Endothelial cell of umbilical vein (primary cell): ENCODE results near the gene SLC12A8. TPM values are rescaled to one million over a fixed set of nuclear protein-coding genes. Genes with fewer than 3 reads are reported as not detected.

ENCODE experiments used
- BruUV-seq: library from RNA; stranded (reverse); fragments of 400-500 nt; replicated peaks from 2 replicates; lab custom pipeline; 2021; lab: Mats Ljungman, UMichigan
- CTCF ChIA-PET: fragments of 300-600, 350-600 bp; sonication (Branson Sonifier 250); formaldehyde crosslinking; loops from one replicate; lab custom pipeline; 2021; ENCODE audit warnings: antibody characterized with exemption, inconsistent platforms; lab: Charles Lee
- POLR2A ChIA-PET: fragments of 300-600, 350-600 bp; sonication (Branson Sonifier 250); formaldehyde crosslinking; loops from one replicate; lab custom pipeline; 2021; ENCODE audit warnings: antibody characterized with exemption, inconsistent platforms; lab: Charles Lee
- DNase-seq: peaks from one replicate; pipeline ENCODE4 v3.0.0-alpha.2; 2011; ENCODE audit warnings: low read depth, low spot score
- FAIRE-seq: peaks from 2 replicates; lab custom pipeline; 2011; peaks lifted over from hg19 to GRCh38; lab: Jason Lieb, UNC
- H2AFZ ChIP-seq: 2 replicates; pipeline ENCODE4 v1.6.0; 2012; ENCODE audit warnings: low read depth, low read length, control low read depth, inconsistent platforms
- H3K27ac ChIP-seq: 2 replicates; pipeline ENCODE4 v1.5.1; 2011; ENCODE audit warnings: low read depth, mild to moderate bottlenecking, control low read depth, low read length, moderate library complexity; ENCODE audit not compliant: insufficient read depth
- H3K27me3 ChIP-seq, 2 experiments: 2 replicates each; pipeline versions ENCODE4 v1.6.0 to v1.6.1; 2011; ENCODE audit warnings: low read length in 2 of 2, mixed read lengths in 1 of 2; ENCODE audit not compliant: control insufficient read depth in 2 of 2, insufficient read depth in 2 of 2
- H3K36me3 ChIP-seq, 2 experiments: 2 replicates in 1 of 2; 3 replicates in 1 of 2; pipeline ENCODE4 v1.5.1; 2011; ENCODE audit warnings: low read length in 2 of 2, mild to moderate bottlenecking in 1 of 2, moderate library complexity in 1 of 2; ENCODE audit not compliant: control insufficient read depth in 2 of 2, insufficient read depth in 2 of 2; ENCODE audit errors: extremely low read depth in 1 of 2
- H3K4me1 ChIP-seq: 3 replicates; pipeline ENCODE4 v1.5.1; 2011; ENCODE audit warnings: mild to moderate bottlenecking, low read length; ENCODE audit not compliant: control insufficient read depth, insufficient read depth; ENCODE audit errors: extremely low read depth
- H3K4me2 ChIP-seq: 2 replicates; pipeline ENCODE4 v1.6.1; 2011; ENCODE audit warnings: low read length, control low read depth, mixed read lengths; ENCODE audit not compliant: insufficient read depth
- H3K4me3 ChIP-seq, 3 experiments: fragments of 200-600 bp in 1 of 3; sonication (generic), shearing (Covaris generic) in 1 of 3; replicated peaks in 1 of 3; 2 replicates each; pipeline ENCODE4 v1.5.1; 2011 to 2016; ENCODE audit warnings: control low read depth in 3 of 3, low read length in 3 of 3, mild to moderate bottlenecking in 2 of 3, inconsistent platforms in 1 of 3, low read depth in 1 of 3, moderate library complexity in 1 of 3; ENCODE audit not compliant: insufficient read depth in 1 of 3
- H3K79me2 ChIP-seq: 2 replicates; pipeline ENCODE4 v1.6.0; 2012; ENCODE audit warnings: low read length, inconsistent platforms; ENCODE audit not compliant: control insufficient read depth, insufficient read depth
- H3K9ac ChIP-seq: replicated peaks from 2 replicates; pipeline ENCODE3; 2011; ENCODE audit warnings: low read length, control low read depth; ENCODE audit not compliant: insufficient read depth; ENCODE audit errors: extremely low read depth
- H3K9me1 ChIP-seq: replicated peaks from 3 replicates; pipeline ENCODE4 v1.6.0; 2011; ENCODE audit warnings: mild to moderate bottlenecking, low read length; ENCODE audit not compliant: control insufficient read depth, insufficient read depth; ENCODE audit errors: extremely low read depth
- H3K9me3 ChIP-seq: replicated peaks from 2 replicates; pipeline ENCODE4 v1.5.1; 2012; ENCODE audit warnings: low read length, inconsistent platforms; ENCODE audit not compliant: control insufficient read depth, insufficient read depth
- H4K20me1 ChIP-seq: replicated peaks from 2 replicates; pipeline ENCODE3; 2011; ENCODE audit warnings: mild to moderate bottlenecking, low read length; ENCODE audit not compliant: control insufficient read depth, insufficient read depth; ENCODE audit errors: extremely low read depth
- EZH2 ChIP-seq: IDR thresholded peaks from 2 replicates; pipeline ENCODE4 v1.6.1; 2012; ENCODE audit warnings: borderline replicate concordance, low read depth, mild to moderate bottlenecking, moderate library complexity, low read length, inconsistent platforms; ENCODE audit not compliant: severe bottlenecking
- FOS ChIP-seq: IDR thresholded peaks from 2 replicates; pipeline ENCODE4 v1.6.1; 2011; ENCODE audit warnings: mild to moderate bottlenecking, low read length, moderate library complexity, borderline replicate concordance; ENCODE audit not compliant: insufficient read depth
- GATA2 ChIP-seq: IDR thresholded peaks from 2 replicates; pipeline ENCODE4 v1.7.0; 2011; ENCODE audit warnings: low read depth, mild to moderate bottlenecking, moderate library complexity, mixed read lengths, low read length; ENCODE audit not compliant: insufficient read length, insufficient read depth
- JUN ChIP-seq: IDR thresholded peaks from 2 replicates; pipeline ENCODE4 v1.6.1; 2011; ENCODE audit warnings: borderline replicate concordance, low read depth; ENCODE audit not compliant: insufficient read length, insufficient read depth
- MAX ChIP-seq: IDR thresholded peaks from 2 replicates; pipeline ENCODE4 v1.6.1; 2011; ENCODE audit not compliant: insufficient read depth, insufficient read length
- MYC ChIP-seq: IDR thresholded peaks from one replicate; pipeline ENCODE4 v1.6.1; 2011; ENCODE audit warnings: mild to moderate bottlenecking, low read depth, low read length
- POLR2A ChIP-seq: IDR thresholded peaks from 2 replicates; pipeline ENCODE4 v1.6.1; 2012; ENCODE audit warnings: low read depth, mild to moderate bottlenecking, control low read depth, low read length
- POLR2AphosphoS5 ChIP-seq: IDR thresholded peaks from 2 replicates; pipeline ENCODE4 v1.6.1; 2012; ENCODE audit warnings: low read depth, mild to moderate bottlenecking, control low read depth, low read length, moderate library complexity; ENCODE audit not compliant: insufficient read depth
- dilution Hi-C: fragments of 300-500 bp; cut with MboI; formaldehyde crosslinking; loops from one replicate; pipeline ENCODE4 v1.15.0; 2019; ENCODE audit warnings: low sequenced_read_pairs; ENCODE audit not compliant: extremely low pct_ligation_motif_present
- intact Hi-C: fragments of 100-400 bp; cut with micrococcal nuclease; formaldehyde crosslinking; loops from one replicate; pipeline ENCODE4 v1.10.0; 2022
- polyA plus RNA-seq, 4 experiments: library from polyadenylated mRNA; depleted of rRNA in 3 of 4; stranded (reverse) in 3 of 4; unstranded in 1 of 4; fragments of >200 nt; gene quantifications; 2 replicates each; pipeline versions ENCODE4 v1.2.1 to v1.2.3, GENCODE V29; 2011 to 2012; ENCODE audit warnings: missing spikeins in 1 of 4
- total RNA-seq: library from RNA; stranded (reverse); gene quantifications from 2 replicates; pipeline ENCODE4 v1.2.3, GENCODE V29; 2021
- TF ChIP-seq, protein P1 (sequence below), 2 donors: IDR thresholded peaks; 1 replicate in 1 of 2; 2 replicates in 1 of 2; pipeline ENCODE4 v1.5.1; 2011; ENCODE audit warnings: low read length in 2 of 2, mild to moderate bottlenecking in 2 of 2, moderate library complexity in 2 of 2, control low read depth in 1 of 2, inconsistent platforms in 1 of 2, low read depth in 1 of 2; ENCODE audit not compliant: insufficient read depth in 1 of 2; ENCODE audit errors: extremely low read depth in 1 of 2

Gene SLC12A8
- total and polyA plus RNA-seq, 2 donors (not counting 3 experiments of a cell fraction or from before 2014, with no cell fraction given): 0.86 to 0.90 TPM

DNA sequence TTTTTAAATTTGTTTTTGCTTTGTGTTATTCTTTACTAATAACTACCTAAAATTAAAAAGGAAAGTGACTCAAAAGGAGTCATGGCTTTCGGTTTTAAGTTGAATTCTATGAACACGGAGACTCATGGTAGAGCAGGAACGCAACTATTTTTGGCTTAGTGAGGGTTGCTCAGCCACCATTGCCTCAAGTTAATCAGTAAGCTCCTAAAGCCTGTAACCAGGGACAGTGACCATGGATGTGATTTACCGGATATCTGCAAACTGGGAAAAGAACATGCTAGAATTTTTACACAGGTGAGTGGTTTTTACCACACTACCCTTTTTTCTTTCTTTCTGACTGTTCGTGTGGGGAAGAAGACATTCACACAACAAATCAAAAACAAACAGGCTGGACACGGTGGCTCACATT is 11.8 kb downstream of the SLC12A8 start:
- ChIA-PET CTCF (no interaction called here), POLR2A (no interaction called here)
- H3K9me3 ChIP-seq: no peaks in the 10 kb centered on the region
- H3K27me3 ChIP-seq: no peaks in the 10 kb centered on the region
- H3K36me3 ChIP-seq: no peaks in the 10 kb centered on the region
- FAIRE-seq: no peak
- dilution Hi-C loops: no loop called here
- H2AFZ ChIP-seq: no peak overlapping the region
- no peaks in the 10 kb centered on the region for H3K4me1 ChIP-seq
- H3K9ac ChIP-seq: no peak overlapping the region
- H3K79me2 ChIP-seq: no peaks in the 10 kb centered on the region
- H3K9me1 ChIP-seq: no peaks in the 10 kb centered on the region
- H3K27ac ChIP-seq: no peak overlapping the region
- no peak overlapping the region for H3K4me2 ChIP-seq
- H4K20me1 ChIP-seq: no peaks in the 10 kb centered on the region
- intact Hi-C loops: no loop called here
- no peak overlapping the region for H3K4me3 ChIP-seq
- no peak for DNase-seq
- TF ChIP-seq GATA2 (no peak), POLR2AphosphoS5 (no peak), MAX (no peak), MYC (no peak), EZH2 (no peak), FOS (no peak), POLR2A (no peak), JUN (no peak)
- TF ChIP-seq, protein P1, sequence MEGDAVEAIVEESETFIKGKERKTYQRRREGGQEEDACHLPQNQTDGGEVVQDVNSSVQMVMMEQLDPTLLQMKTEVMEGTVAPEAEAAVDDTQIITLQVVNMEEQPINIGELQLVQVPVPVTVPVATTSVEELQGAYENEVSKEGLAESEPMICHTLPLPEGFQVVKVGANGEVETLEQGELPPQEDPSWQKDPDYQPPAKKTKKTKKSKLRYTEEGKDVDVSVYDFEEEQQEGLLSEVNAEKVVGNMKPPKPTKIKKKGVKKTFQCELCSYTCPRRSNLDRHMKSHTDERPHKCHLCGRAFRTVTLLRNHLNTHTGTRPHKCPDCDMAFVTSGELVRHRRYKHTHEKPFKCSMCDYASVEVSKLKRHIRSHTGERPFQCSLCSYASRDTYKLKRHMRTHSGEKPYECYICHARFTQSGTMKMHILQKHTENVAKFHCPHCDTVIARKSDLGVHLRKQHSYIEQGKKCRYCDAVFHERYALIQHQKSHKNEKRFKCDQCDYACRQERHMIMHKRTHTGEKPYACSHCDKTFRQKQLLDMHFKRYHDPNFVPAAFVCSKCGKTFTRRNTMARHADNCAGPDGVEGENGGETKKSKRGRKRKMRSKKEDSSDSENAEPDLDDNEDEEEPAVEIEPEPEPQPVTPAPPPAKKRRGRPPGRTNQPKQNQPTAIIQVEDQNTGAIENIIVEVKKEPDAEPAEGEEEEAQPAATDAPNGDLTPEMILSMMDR (IDR thresholded peaks at IDR 0.05; ENCODE audit: extremely low read depth in 1 of 2, insufficient read depth in 1 of 2, low read depth in 1 of 2, low read length in 2 of 2): no peak
- BruUV-seq: no TSS peak
